GM19035 (cell line): ENCODE data around the gene RPS27L.
A peak's percentile ranks its signal among the peaks of the same experiment; 100 is the strongest.

Source experiments
- ATAC-seq: cut with Tn5 transposase; IDR thresholded peaks from one replicate; pipeline ENCODE4 v1.9.1; 2021; ENCODE audit not compliant: unreplicated experiment

The RPS27L gene

GRCh38 chr15:63188247-63188925 lies 31.1 kb upstream of the RPS27L start:
- peak; percentile 10 for ATAC-seq

- no peak for ATAC-seq
Measured at GRCh38 chr15:63187589-63188226, 30.4 kb upstream of the RPS27L start.

GRCh38 chr15:63186065-63186464 lies 28.8 kb upstream of the RPS27L start:
- ATAC-seq, result no peak

- ATAC-seq, result no peak
Measured at GRCh38 chr15:63185206-63185605, 27.9 kb upstream of the RPS27L start.

GRCh38 chr15:63181648-63182047 lies 24.4 kb upstream of the RPS27L start:
- no peak for ATAC-seq

- no peak for ATAC-seq
Measured at GRCh38 chr15:63180746-63181145, 23.5 kb upstream of the RPS27L start.

- no peak for ATAC-seq
Measured at GRCh38 chr15:63178034-63178433, 20.8 kb upstream of the RPS27L start.

- no peak for ATAC-seq
Measured at GRCh38 chr15:63176302-63176701, 19.0 kb upstream of the RPS27L start.

- no peak for ATAC-seq
Measured at GRCh38 chr15:63172851-63173451, 15.7 kb upstream of the RPS27L start.

GRCh38 chr15:63172376-63172775 lies 15.1 kb upstream of the RPS27L start:
- ATAC-seq, result no peak

GRCh38 chr15:63169788-63170187 lies 12.5 kb upstream of the RPS27L start:
- no peak for ATAC-seq

- ATAC-seq, result no peak
Measured at GRCh38 chr15:63166219-63166618, 8.9 kb upstream of the RPS27L start.

GRCh38 chr15:63165166-63165859 lies 8.0 kb upstream of the RPS27L start:
- ATAC-seq, result no peak

GRCh38 chr15:63163217-63163616 lies 5.9 kb upstream of the RPS27L start:
- no peak for ATAC-seq

GRCh38 chr15:63160638-63161037 lies 3.4 kb upstream of the RPS27L start:
- ATAC-seq, result no peak

- ATAC-seq, result peak; percentile 33
Measured at GRCh38 chr15:63157891-63158431, 684 bp upstream of the RPS27L start.

GRCh38 chr15:63156755-63157117 lies 541 bp downstream of the RPS27L start:
- no peak for ATAC-seq

GRCh38 chr15:63156086-63156710 lies 1.1 kb downstream of the RPS27L start:
- no peak for ATAC-seq

- ATAC-seq, result no peak
Measured at GRCh38 chr15:63155486-63155885, 1.8 kb downstream of the RPS27L start.

GRCh38 chr15:63151665-63152064 lies 5.6 kb downstream of the RPS27L start:
- no peak for ATAC-seq

- ATAC-seq, result no peak
Measured at GRCh38 chr15:63146684-63147083, 10.6 kb downstream of the RPS27L start.
